A549 (cell line): ENCODE data around the gene FAM13A. TPM values are rescaled to one million over a fixed set of nuclear protein-coding genes. Genes with fewer than 3 reads are reported as not detected.
"Not testable (repeated sequence)": the region's sequence is repeated elsewhere in the genome, so short reads cannot be mapped to it uniquely, and the experiment has no call there.

ENCODE experiments used
- ATAC-seq, 2 experiments: fragments of 200-7000 bp in 1 of 2; fragments of >200 bp in 1 of 2; cut with Nextera tagmentation in 1 of 2; cut with Tn5 transposase in 1 of 2; 3 replicates each; pipeline versions ENCODE4 v1.8.0 to v1.9.1; 2018 to 2020; ENCODE audit warnings: mild to moderate bottlenecking in 1 of 2, moderate library complexity in 1 of 2
- CTCF ChIA-PET: fragments of 300-600 bp; sonication (Branson Sonifier 250); formaldehyde crosslinking; extraction: SDS; loops from one replicate; lab custom pipeline; 2021; ENCODE audit warnings: antibody characterized with exemption, inconsistent platforms; lab: Yijun Ruan, JAX
- POLR2A ChIA-PET: fragments of 350-600 bp; formaldehyde crosslinking; extraction: SDS; loops from one replicate; lab custom pipeline; 2021; ENCODE audit warnings: antibody characterized with exemption, inconsistent platforms; lab: Yijun Ruan, JAX
- DNase-seq, 2 experiments: peaks; one replicate each; pipeline versions ENCODE4 v3.0.0 to v3.0.0-alpha.2; 2011 to 2016; ENCODE audit warnings: low read depth in 1 of 2, low spot score in 1 of 2
- FAIRE-seq: peaks from 2 replicates; lab custom pipeline; 2011; peaks lifted over from hg19 to GRCh38; lab: Jason Lieb, UNC
- H3K27ac ChIP-seq, 2 experiments: fragments of >200 bp; sonication (Bioruptor Twin); formaldehyde crosslinking; 3 replicates each; pipeline ENCODE4 v1.5.1; 2016 to 2017
- H3K4me1 ChIP-seq: fragments of >200 bp; sonication (Bioruptor Twin); formaldehyde crosslinking; 3 replicates; pipeline ENCODE4 v1.6.1; 2016
- H3K4me2 ChIP-seq: fragments of >200 bp; sonication (Bioruptor Twin); formaldehyde crosslinking; 3 replicates; pipeline ENCODE4 v1.6.1; 2016
- H3K4me3 ChIP-seq: fragments of >200 bp; sonication (Bioruptor Twin); formaldehyde crosslinking; 3 replicates; pipeline ENCODE4 v1.5.1; 2016
- H3K9me3 ChIP-seq: fragments of >200 bp; sonication (Bioruptor Twin); formaldehyde crosslinking; 3 replicates; pipeline ENCODE4 v1.6.1; 2016
- CEBPB ChIP-seq, 2 experiments: fragments of >200 bp in 1 of 2; sonication (Bioruptor Twin) in 1 of 2; formaldehyde crosslinking in 1 of 2; IDR thresholded peaks; 2 replicates each; pipeline ENCODE4 v1.6.1; 2012 to 2016
- CHD2 ChIP-seq: fragments of 150-350 bp; IDR thresholded peaks from 2 replicates; pipeline ENCODE4 v1.6.1; 2014; ENCODE audit warnings: low read length; ENCODE audit not compliant: partially characterized antibody
- ESRRA ChIP-seq: fragments of 150-350 bp; IDR thresholded peaks from 2 replicates; pipeline ENCODE4 v1.6.1; 2014; ENCODE audit warnings: mild to moderate bottlenecking, low read length, borderline replicate concordance
- FOSB ChIP-seq: fragments of 250-450 bp; sonication (Bioruptor Pico); IDR thresholded peaks from 2 replicates; pipeline ENCODE4 v1.5.0; 2020; ENCODE audit warnings: mild to moderate bottlenecking, moderate library complexity
- HDAC2 ChIP-seq: fragments of 200-600 bp; sonication (generic); IDR thresholded peaks from 2 replicates; pipeline ENCODE4 v1.6.1; 2016
- HES2 ChIP-seq: fragments of >200 bp; sonication (Bioruptor Twin); formaldehyde crosslinking; IDR thresholded peaks from 2 replicates; pipeline ENCODE4 v1.6.1; 2016
- HOXA7 ChIP-seq: fragments of 250-450 bp; sonication (Bioruptor Pico); IDR thresholded peaks from 2 replicates; pipeline ENCODE4 v1.5.0; 2020; ENCODE audit warnings: mild to moderate bottlenecking, moderate library complexity
- HOXB5 ChIP-seq: fragments of 250-450 bp; sonication (Bioruptor Pico); IDR thresholded peaks from 2 replicates; pipeline ENCODE4 v1.5.0; 2020; ENCODE audit warnings: mild to moderate bottlenecking, moderate library complexity
- MAFK ChIP-seq: fragments of 450-650 bp; IDR thresholded peaks from 2 replicates; pipeline ENCODE4 v1.6.1; 2014; ENCODE audit not compliant: partially characterized antibody
- MAX ChIP-seq: IDR thresholded peaks from 2 replicates; pipeline ENCODE4 v1.6.1; 2012
- MYC ChIP-seq: IDR thresholded peaks from 2 replicates; pipeline ENCODE4 v1.6.1; 2012; ENCODE audit warnings: mild to moderate bottlenecking, inconsistent platforms, low read length, improper control_type of control experiment, borderline replicate concordance
- POLR2A ChIP-seq: IDR thresholded peaks from 2 replicates; pipeline ENCODE4 v1.6.1; 2012; ENCODE audit warnings: mild to moderate bottlenecking, low read length
- SMC3 ChIP-seq: fragments of >200 bp; sonication (Bioruptor Twin); formaldehyde crosslinking; IDR thresholded peaks from 3 replicates; pipeline ENCODE4 v1.6.1; 2018; ENCODE audit warnings: inconsistent platforms
- SREBF2 ChIP-seq: fragments of 450-650 bp; IDR thresholded peaks from 2 replicates; pipeline ENCODE4 v1.6.1; 2014; ENCODE audit warnings: mild to moderate bottlenecking, moderate library complexity
- TFCP2L1 ChIP-seq: fragments of 250-450 bp; sonication (Bioruptor Pico); IDR thresholded peaks from 2 replicates; pipeline ENCODE4 v1.5.0; 2021; ENCODE audit warnings: mild to moderate bottlenecking
- WGBS: methylation state at CpG from one replicate; pipeline ENCODE4 v1.1.6; 2017; ENCODE audit errors: missing lambda C conversion rate; 5-methylcytosine and 5-hydroxymethylcytosine counted together
- polyA plus RNA-seq, 4 experiments: library from polyadenylated mRNA; depleted of rRNA in 3 of 4; stranded (reverse); fragments of >200 nt; fragmentation: RNase III in 1 of 4; extraction: RNeasy Plus Mini Kit Qiagen cat#74134 plus additional on column Dnase treatment in 1 of 4; gene quantifications; 2 replicates in 3 of 4; 3 replicates in 1 of 4; pipeline ENCODE4 v1.2.3, GENCODE V29; 2011 to 2017

The FAM13A gene
- polyA plus RNA-seq, 2 of the 4 experiments (the other 2 are of a cell fraction), result 6.5 to 22.0 TPM

- Histone ChIP-seq H3K4me1 (no peaks in the 10 kb centered on the region), H3K4me2 (no peak overlapping the region), H3K27ac (no peak overlapping the region)
- no peak for ATAC-seq
- POLR2A ChIA-PET, result no interaction called here
- TF ChIP-seq MYC (no peak), ESRRA (no peak)
- TF ChIP-seq, all 56 proteins: peak for 0
- WGBS, result 86% methylated on average over 3 of the region's 3 CpGs
- H3K4me3 ChIP-seq, result no peak overlapping the region
- no peaks in the 10 kb centered on the region for H3K9me3 ChIP-seq
- CTCF ChIA-PET, result interaction anchor here (0.9 kb wide), 1 partner anchor 359 kb away, joined by 3 read pairs; no protein-coding TSS in a partner anchor
- DNase-seq (no peak), FAIRE-seq (no peak)
Measured at GRCh38 chr4:89064848-89065247, 7.9 kb upstream of the FAM13A start.

GRCh38 chr4:89057844-89058243 lies 859 bp upstream of the FAM13A start:
- peak overlapping the region; percentile 71; the same call in 1 of the 3 replicates for H3K4me2 ChIP-seq
- WGBS, result 71% methylated on average over 2 of the region's 2 CpGs
- H3K4me1 ChIP-seq, H3K9me3 ChIP-seq, FAIRE-seq, DNase-seq, H3K27ac ChIP-seq, POLR2A ChIA-PET, H3K4me3 ChIP-seq, ATAC-seq: not testable (repeated sequence)
- CTCF ChIA-PET, result interaction anchor here (1.2 to 1.5 kb wide), 2 partner anchors 53 to 70 kb away, joined by 3 to 5 read pairs; partner anchors contain the start of gene TIGD2

- peaks cover 7% of the 10 kb centered on the region; the same call in 1 of the 3 replicates for H3K4me1 ChIP-seq
- peak overlapping the region; percentile 57 for H3K4me3 ChIP-seq
- TF ChIP-seq MYC (no peak), MAX (no peak), MAFK (no peak), HOXB5 (CRISPR knock-in tag) (no peak), HDAC2 (no peak), POLR2A (no peak), CEBPB (IDR thresholded peaks at IDR 0.05) (no peak), SMC3 (no peak), CHD2 (no peak), HES2 (no peak), HOXA7 (CRISPR knock-in tag) (no peak), SREBF2 (no peak), TFCP2L1 (CRISPR knock-in tag) (no peak)
- H3K4me2 ChIP-seq, result peak overlapping the region; percentile 71
- DNase-seq, result no peak
- no peaks in the 10 kb centered on the region for H3K9me3 ChIP-seq
- CTCF ChIA-PET, result interaction anchor here (1.5 kb wide), 1 partner anchor 55 kb away, joined by 5 read pairs; the partner anchor contains the start of gene TIGD2
- POLR2A ChIA-PET, result no interaction called here
- peak overlapping the region; percentile 80 to 88 for H3K27ac ChIP-seq
- WGBS, result 1% methylated on average over 2 of the region's 2 CpGs
- ATAC-seq, result peak in 1 of 2 experiments; percentile 90; a peak in 3 of 6 replicates
- FAIRE-seq, result no peak
Measured at GRCh38 chr4:89056292-89056952, 563 bp downstream of the FAM13A start.

- 83% methylated on average over 1 of the region's 1 CpG for WGBS
- no peak for TF ChIP-seq HES2
- TF ChIP-seq FOSB (CRISPR knock-in tag), result no peak
- H3K27ac ChIP-seq, result 0 out of 6 replicates have a peak overlapping the region, but pooled peaks of 1 of the 2 experiments have one; percentile 43
Measured at GRCh38 chr4:89055157-89056080, 1.6 kb downstream of the FAM13A start.

More at GRCh38 chr4:89055157-89056080, 1.6 kb downstream of the FAM13A start:
- H3K9me3 ChIP-seq, result no peaks in the 10 kb centered on the region
- POLR2A ChIA-PET, result no interaction called here
- H3K4me3 ChIP-seq, result peak overlapping the region; percentile 57
- no peak for DNase-seq
- ATAC-seq, result no peak
- CTCF ChIA-PET, result no interaction called here
- H3K4me2 ChIP-seq, result peak overlapping the region; percentile 71
- H3K4me1 ChIP-seq, result peaks cover 7% of the 10 kb centered on the region; the same call in 1 of the 3 replicates
- FAIRE-seq, result no peak
